ENCODE results near the gene RICTOR.

- TF ChIP-seq CTCF (IDR thresholded peaks at IDR 0.05) (no peak), CREB1 (CRISPR knock-in tag; IDR thresholded peaks at IDR 0.05) (no peak), ZNF232 (CRISPR knock-in tag; IDR thresholded peaks at IDR 0.05) (no peak), KAT7 (CRISPR knock-in tag; IDR thresholded peaks at IDR 0.05; ENCODE audit: borderline replicate concordance) (no peak), ARID4B (CRISPR knock-in tag; IDR thresholded peaks at IDR 0.05; ENCODE audit: borderline replicate concordance) (no peak), FOXK1 (CRISPR knock-in tag; IDR thresholded peaks at IDR 0.05) (no peak), SP1 (CRISPR knock-in tag; conservative IDR thresholded peaks at IDR 0.05) (no peak), ZNF219 (CRISPR knock-in tag; IDR thresholded peaks at IDR 0.05; ENCODE audit: borderline replicate concordance) (no peak), TCF7 (CRISPR knock-in tag; IDR thresholded peaks at IDR 0.05; ENCODE audit: low read depth) (no peak), GTF2I (CRISPR knock-in tag; conservative IDR thresholded peaks at IDR 0.05) (no peak)
These were observed 45.3 kb upstream of the RICTOR start for GRCh38 chr5:39119404-39120051.
